Caco-2 (cell line): ENCODE results near the gene TRANK1. TPM values are rescaled to one million over a fixed set of nuclear protein-coding genes. Genes with fewer than 3 reads are reported as not detected.
A peak's percentile ranks its signal among the peaks of the same experiment; 100 is the strongest.

ENCODE experiments used
- BruUV-seq: library from RNA; stranded (reverse); fragments of 400-500 nt; replicated peaks from 2 replicates; lab custom pipeline; 2021; lab: Mats Ljungman, UMichigan
- CTCF ChIA-PET: fragments of 300-600 bp; sonication (Branson Sonifier 250); formaldehyde crosslinking; loops from one replicate; lab custom pipeline; 2022; ENCODE audit warnings: antibody characterized with exemption; lab: Charles Lee
- POLR2A ChIA-PET: fragments of 300-600 bp; sonication (Branson Sonifier 250); formaldehyde crosslinking; loops from one replicate; lab custom pipeline; 2022; ENCODE audit warnings: antibody characterized with exemption; lab: Charles Lee
- DNase-seq, 2 experiments: peaks; one replicate each; pipeline versions ENCODE4 v3.0.0 to v3.0.0-alpha.2; 2020 to 2022
- H3K27me3 ChIP-seq: replicated peaks from 2 replicates; pipeline ENCODE4 v1.6.0; 2011; ENCODE audit warnings: low read length; ENCODE audit not compliant: control insufficient read depth, insufficient read depth
- H3K36me3 ChIP-seq: 2 replicates; pipeline ENCODE4 v1.5.1; 2011; ENCODE audit warnings: low read length; ENCODE audit not compliant: control insufficient read depth, insufficient read depth
- H3K4me1 ChIP-seq: fragments of 250-450 bp; sonication (Bioruptor Pico); 2 replicates; pipeline ENCODE4 v1.5.1; 2020; ENCODE audit warnings: mild to moderate bottlenecking
- H3K4me3 ChIP-seq: 2 replicates; pipeline ENCODE4 v1.5.1; 2011; ENCODE audit warnings: low read depth, mild to moderate bottlenecking, control low read depth, low read length
- H3K9me3 ChIP-seq: fragments of 250-450 bp; sonication (Bioruptor Pico); 2 replicates; pipeline ENCODE4 v1.5.1; 2020; ENCODE audit warnings: mild to moderate bottlenecking, moderate library complexity
- H3K27ac Mint-ChIP-seq: one replicate; pipeline ENCODE4 v1.8.0; 2022; ENCODE audit warnings: mixed read lengths; ENCODE audit not compliant: unreplicated experiment
- H3K27me3 Mint-ChIP-seq: one replicate; pipeline ENCODE4 v1.8.0; 2022; ENCODE audit warnings: mixed read lengths; ENCODE audit not compliant: insufficient read depth, unreplicated experiment
- H3K36me3 Mint-ChIP-seq: one replicate; pipeline ENCODE4 v1.8.0; 2022; ENCODE audit warnings: mild to moderate bottlenecking, mixed read lengths; ENCODE audit not compliant: insufficient read depth, unreplicated experiment
- H3K4me1 Mint-ChIP-seq: one replicate; pipeline ENCODE4 v1.8.0; 2022; ENCODE audit warnings: low read depth, mixed read lengths; ENCODE audit not compliant: unreplicated experiment
- H3K4me3 Mint-ChIP-seq: one replicate; pipeline ENCODE4 v1.8.0; 2022; ENCODE audit warnings: mild to moderate bottlenecking, moderate library complexity, mixed read lengths; ENCODE audit not compliant: unreplicated experiment
- H3K9me3 Mint-ChIP-seq: one replicate; pipeline ENCODE4 v1.8.0; 2022; ENCODE audit warnings: mixed read lengths; ENCODE audit not compliant: unreplicated experiment
- CTCF ChIP-seq, 2 experiments: fragments of 200-600 bp in 1 of 2; IDR thresholded peaks; 1 replicate in 1 of 2; 2 replicates in 1 of 2; pipeline versions ENCODE4 v1.5.1 to v1.8.0; 2011 to 2022; ENCODE audit warnings: antibody characterized with exemption in 1 of 2, control low read depth in 1 of 2, inconsistent platforms in 1 of 2, low read depth in 1 of 2, low read length in 1 of 2, mild to moderate bottlenecking in 1 of 2, moderate library complexity in 1 of 2; ENCODE audit not compliant: insufficient read depth in 1 of 2, severe bottlenecking in 1 of 2, unreplicated experiment in 1 of 2
- intact Hi-C: fragments of 100-400 bp; cut with micrococcal nuclease; formaldehyde crosslinking; loops from one replicate; pipeline ENCODE4 v1.10.0; 2022; ENCODE audit not compliant: unreplicated experiment
- total RNA-seq: library from RNA; stranded (reverse); gene quantifications from 2 replicates; pipeline ENCODE4 v1.2.3, GENCODE V29; 2022

TRANK1 gene
- total RNA-seq, 1 experiment from 2014 or later, result 4.3 TPM

- Mint-ChIP-seq H3K27me3 (no peaks in the 10 kb centered on the region), H3K36me3 (peaks cover 23% of the 10 kb centered on the region), H3K4me3 (no peak overlapping the region), H3K4me1 (peaks cover 21% of the 10 kb centered on the region), H3K27ac (no peak overlapping the region), H3K9me3 (peaks cover 49% of the 10 kb centered on the region)
- Histone ChIP-seq H3K4me3 (no peak overlapping the region), H3K36me3 (no peaks in the 10 kb centered on the region), H3K4me1 (peaks cover 14% of the 10 kb centered on the region), H3K27me3 (no peaks in the 10 kb centered on the region), H3K9me3 (peaks cover 18% of the 10 kb centered on the region)
- BruUV-seq, result no TSS peak
- intact Hi-C loops, result no loop called here
- CTCF ChIA-PET, result interaction anchor here (0.9 to 1.1 kb wide), 2 partner anchors 15 to 39 kb away, joined by 4 to 11 read pairs; no protein-coding TSS in a partner anchor
- DNase-seq, result peak in 1 of 2 experiments; percentile 27
- POLR2A ChIA-PET, result interaction anchor here (0.9 kb wide), 1 partner anchor 74 kb away, joined by 3 read pairs; the partner anchor contains the start of genes EPM2AIP1 and MLH1
- TF ChIP-seq CTCF (IDR thresholded peaks at IDR 0.05; ENCODE audit: insufficient read depth in 1 of 2, low read depth in 1 of 2, low read length in 1 of 2, severe bottlenecking in 1 of 2, unreplicated experiment in 1 of 2), result no peak
Measured at GRCh38 chr3:36919439-36920160, 25.3 kb downstream of the TRANK1 start.

GRCh38 chr3:36918050-36918449 lies 26.8 kb downstream of the TRANK1 start:
- H3K36me3 Mint-ChIP-seq, result peaks cover 15% of the 10 kb centered on the region
- no peak for DNase-seq
- H3K4me1 ChIP-seq, result peaks cover 14% of the 10 kb centered on the region
- intact Hi-C loops, result no loop called here
- H3K27ac Mint-ChIP-seq, result no peak overlapping the region
- no peaks in the 10 kb centered on the region for H3K36me3 ChIP-seq
- CTCF ChIA-PET, result no interaction called here
- peaks cover 27% of the 10 kb centered on the region for H3K4me1 Mint-ChIP-seq
- H3K9me3 Mint-ChIP-seq, result peaks cover 40% of the 10 kb centered on the region
- no peak overlapping the region for H3K4me3 Mint-ChIP-seq
- TF ChIP-seq CTCF (IDR thresholded peaks at IDR 0.05; ENCODE audit: insufficient read depth in 1 of 2, low read depth in 1 of 2, low read length in 1 of 2, severe bottlenecking in 1 of 2, unreplicated experiment in 1 of 2), result no peak
- BruUV-seq, result no TSS peak
- H3K27me3 ChIP-seq, result no peaks in the 10 kb centered on the region
- peaks cover 18% of the 10 kb centered on the region for H3K9me3 ChIP-seq
- POLR2A ChIA-PET, result no interaction called here
- H3K27me3 Mint-ChIP-seq, result no peaks in the 10 kb centered on the region
- no peak overlapping the region for H3K4me3 ChIP-seq

GRCh38 chr3:36911990-36912804 lies 32.7 kb downstream of the TRANK1 start:
- Histone ChIP-seq H3K4me3 (no peak overlapping the region), H3K9me3 (no peaks in the 10 kb centered on the region), H3K27me3 (no peaks in the 10 kb centered on the region), H3K36me3 (no peaks in the 10 kb centered on the region), H3K4me1 (0 out of 2 replicates have a peak, but pooled peaks cover 7% of the 10 kb centered on the region)
- TF ChIP-seq CTCF (IDR thresholded peaks at IDR 0.05; ENCODE audit: insufficient read depth in 1 of 2, low read depth in 1 of 2, low read length in 1 of 2, severe bottlenecking in 1 of 2, unreplicated experiment in 1 of 2), result no peak
- DNase-seq, result no peak
- H3K4me1 Mint-ChIP-seq, result peaks cover 25% of the 10 kb centered on the region
- POLR2A ChIA-PET, result no interaction called here
- H3K4me3 Mint-ChIP-seq, result no peak overlapping the region
- intact Hi-C loops, result loop anchor here (2.0 kb wide), 1 partner anchor 47 kb away; no protein-coding TSS in a partner anchor
- H3K36me3 Mint-ChIP-seq, result no peaks in the 10 kb centered on the region
- CTCF ChIA-PET, result no interaction called here
- H3K27me3 Mint-ChIP-seq, result no peaks in the 10 kb centered on the region
- no peak overlapping the region for H3K27ac Mint-ChIP-seq
- no peaks in the 10 kb centered on the region for H3K9me3 Mint-ChIP-seq
- BruUV-seq, result no TSS peak
